ENCODE results near the gene ZNF749.
"Not testable (repeated sequence)": the region's sequence is repeated elsewhere in the genome, so short reads cannot be mapped to it uniquely, and the experiment has no call there.

Gene ZNF749

DNA sequence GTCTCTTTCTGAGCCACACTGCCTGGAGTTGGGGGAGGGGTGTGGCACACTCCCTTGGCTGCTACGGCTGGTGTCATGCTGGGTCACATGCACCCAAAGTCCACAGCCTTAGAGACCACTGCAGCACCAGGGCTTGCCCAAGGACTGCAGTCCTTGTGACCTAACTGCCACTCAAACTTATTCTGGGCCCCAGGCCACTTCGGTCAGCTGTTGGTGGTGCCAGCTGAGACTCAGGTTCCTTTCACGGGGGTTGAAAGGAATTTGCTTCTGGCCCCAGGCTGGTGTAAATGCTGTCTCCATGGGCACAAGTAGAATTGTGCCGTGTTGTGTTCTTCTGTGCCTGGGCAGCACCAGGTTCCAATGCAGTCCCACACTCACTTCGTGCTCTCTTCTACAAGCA lies 31.4 kb downstream of the ZNF749 start:
- DNase-seq (ENCODE audit: low read depth), result no peak

DNA sequence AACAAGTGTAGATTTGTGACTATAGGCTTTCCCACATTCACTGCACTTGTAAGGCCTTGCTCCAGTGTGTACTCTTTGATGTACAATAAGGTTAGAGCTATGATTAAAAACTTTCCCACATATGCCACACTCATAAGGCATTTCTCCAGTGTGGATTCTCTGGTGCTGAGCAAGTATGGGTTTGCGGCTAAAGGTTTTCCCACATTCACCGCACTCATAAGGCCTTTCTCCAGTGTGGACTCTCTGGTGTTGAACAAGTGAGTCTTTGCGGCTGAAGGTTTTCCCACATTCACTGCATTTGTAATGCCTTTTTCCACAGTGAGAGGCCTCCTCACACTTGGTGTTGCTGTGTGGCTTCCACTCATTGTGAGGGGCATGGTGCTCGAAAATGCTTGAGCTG lies 38.5 kb downstream of the ZNF749 start:
- no peak for DNase-seq (ENCODE audit: low read depth)

GRCh38 chr19:57477191-57478008 lies 42.3 kb downstream of the ZNF749 start, which contains the start of gene ZNF772:
ZNF772 (minus strand) TSS chr19:57477566; CDS start chr19:57477309, 257 bp downstream.
- DNase-seq (ENCODE audit: low read depth), result peak; percentile 77

- peak; percentile 91 for DNase-seq (ENCODE audit: low read depth)
Observed at GRCh38 chr19:57487477-57488298, 52.6 kb downstream of the ZNF749 start, which contains the start of gene ZNF419. ZNF419 (plus strand) TSS chr19:57487750; CDS start chr19:57487951, 201 bp downstream.

GRCh38 chr19:57488299-57488644 lies 53.1 kb downstream of the ZNF749 start:
- DNase-seq (ENCODE audit: low read depth), result not testable (repeated sequence)
